Ovary (tissue), 3 donors: ENCODE data around the gene NDOR1.

Experiments
- EP300 ChIP-seq: sonication (generic); formaldehyde crosslinking; IDR thresholded peaks from one replicate; pipeline ENCODE4 v1.6.1; 2017; ENCODE audit warnings: antibody characterized with exemption
- POLR2A ChIP-seq: fragments of 450-650 bp; IDR thresholded peaks from one replicate; pipeline ENCODE4 v1.6.1; 2017; ENCODE audit warnings: antibody characterized with exemption, mild to moderate bottlenecking, moderate library complexity
- TF ChIP-seq, protein P1 (sequence below), 3 donors: fragments of 450-650 bp in 2 of 3; fragments of 200-600 bp in 1 of 3; IDR thresholded peaks; one replicate each; pipeline versions ENCODE4 v1.5.1 to v1.8.0; 2016 to 2022; ENCODE audit warnings: antibody characterized with exemption in 3 of 3, mild to moderate bottlenecking in 1 of 3
- donor health status: DM: no; HTN: no; CAD: no.

DNA sequence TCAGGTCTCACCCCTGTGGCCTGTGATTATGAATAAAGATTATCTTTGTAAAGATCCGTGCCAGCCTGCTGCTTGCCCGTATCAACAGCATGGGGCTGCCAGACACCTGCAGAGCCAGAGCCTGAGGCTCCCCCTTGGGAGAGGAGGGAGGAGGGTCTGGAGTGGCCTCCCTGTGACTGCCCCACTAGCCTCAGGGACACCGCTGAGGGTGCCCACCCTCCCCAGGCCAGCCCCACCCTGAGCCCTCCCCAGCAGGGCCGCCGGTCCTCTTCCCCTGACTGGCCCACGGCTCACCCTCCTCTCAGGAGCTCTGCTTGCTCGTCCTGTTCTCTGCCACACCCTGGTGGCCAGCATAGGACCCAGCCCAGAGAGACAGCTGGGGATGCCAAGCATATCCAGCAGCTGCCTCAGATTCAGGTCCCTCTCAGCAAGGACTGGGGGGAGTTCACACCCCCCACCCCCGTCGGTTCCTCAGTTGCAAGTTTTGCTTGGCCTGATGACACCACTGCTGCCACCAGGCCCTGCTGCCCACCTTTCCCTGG, 15.1 kb upstream of the NDOR1 start:
- TF ChIP-seq, protein P1, sequence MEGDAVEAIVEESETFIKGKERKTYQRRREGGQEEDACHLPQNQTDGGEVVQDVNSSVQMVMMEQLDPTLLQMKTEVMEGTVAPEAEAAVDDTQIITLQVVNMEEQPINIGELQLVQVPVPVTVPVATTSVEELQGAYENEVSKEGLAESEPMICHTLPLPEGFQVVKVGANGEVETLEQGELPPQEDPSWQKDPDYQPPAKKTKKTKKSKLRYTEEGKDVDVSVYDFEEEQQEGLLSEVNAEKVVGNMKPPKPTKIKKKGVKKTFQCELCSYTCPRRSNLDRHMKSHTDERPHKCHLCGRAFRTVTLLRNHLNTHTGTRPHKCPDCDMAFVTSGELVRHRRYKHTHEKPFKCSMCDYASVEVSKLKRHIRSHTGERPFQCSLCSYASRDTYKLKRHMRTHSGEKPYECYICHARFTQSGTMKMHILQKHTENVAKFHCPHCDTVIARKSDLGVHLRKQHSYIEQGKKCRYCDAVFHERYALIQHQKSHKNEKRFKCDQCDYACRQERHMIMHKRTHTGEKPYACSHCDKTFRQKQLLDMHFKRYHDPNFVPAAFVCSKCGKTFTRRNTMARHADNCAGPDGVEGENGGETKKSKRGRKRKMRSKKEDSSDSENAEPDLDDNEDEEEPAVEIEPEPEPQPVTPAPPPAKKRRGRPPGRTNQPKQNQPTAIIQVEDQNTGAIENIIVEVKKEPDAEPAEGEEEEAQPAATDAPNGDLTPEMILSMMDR (IDR thresholded peaks at IDR 0.05), result no peak
- TF ChIP-seq POLR2A, result no peak
- no peak for TF ChIP-seq EP300
